GM23338 (cell line): ENCODE measurements around the gene SH3D19. TPM values are rescaled to one million over a fixed set of nuclear protein-coding genes. Genes with fewer than 3 reads are reported as not detected.

ENCODE experiments used
- ATAC-seq: fragments of 200-7000 bp; cut with Tn5 transposase; 3 replicates; pipeline ENCODE4 v1.9.1; 2020
- DNase-seq: peaks from one replicate; pipeline ENCODE4 v3.0.0-alpha.2; 2015; ENCODE audit warnings: low spot score
- H2AFZ ChIP-seq: fragments of 200-600 bp; sonication (generic); 2 replicates; pipeline ENCODE4 v1.8.0; 2016; ENCODE audit warnings: antibody characterized with exemption, mild to moderate bottlenecking, moderate library complexity
- H3F3A ChIP-seq: fragments of 200-600 bp; sonication (generic); replicated peaks from 2 replicates; pipeline ENCODE4 v1.8.0; 2017; ENCODE audit warnings: antibody characterized with exemption, mixed run types, low read depth
- H3K27ac ChIP-seq: fragments of 200-600 bp; sonication (generic); 2 replicates; pipeline ENCODE4 v1.6.1; 2016; ENCODE audit warnings: low read depth
- H3K27me3 ChIP-seq: fragments of 200-600 bp; sonication (generic); 2 replicates; pipeline ENCODE4 v1.8.0; 2016; ENCODE audit warnings: mild to moderate bottlenecking, mixed run types, moderate library complexity; ENCODE audit not compliant: insufficient read depth
- H3K36me3 ChIP-seq: fragments of 200-600 bp; sonication (generic); 2 replicates; pipeline ENCODE4 v1.8.0; 2016; ENCODE audit warnings: mild to moderate bottlenecking; ENCODE audit not compliant: insufficient read depth
- H3K4me1 ChIP-seq: fragments of 200-600 bp; sonication (generic); 2 replicates; pipeline ENCODE4 v1.8.0; 2016; ENCODE audit warnings: mild to moderate bottlenecking, moderate library complexity; ENCODE audit not compliant: insufficient read depth
- H3K4me2 ChIP-seq: fragments of 200-600 bp; sonication (generic); 2 replicates; pipeline ENCODE4 v1.7.1; 2017; ENCODE audit warnings: mixed run types
- H3K4me3 ChIP-seq: fragments of 200-600 bp; sonication (generic); 2 replicates; pipeline ENCODE4 v1.6.1; 2016; ENCODE audit warnings: mixed run types
- H3K79me2 ChIP-seq: fragments of 200-600 bp; sonication (generic); replicated peaks from 2 replicates; pipeline ENCODE4 v1.8.0; 2017; ENCODE audit warnings: mild to moderate bottlenecking; ENCODE audit not compliant: insufficient read depth
- H3K9me2 ChIP-seq: fragments of 200-600 bp; sonication (generic); 2 replicates; pipeline ENCODE4 v1.8.0; 2017; ENCODE audit not compliant: insufficient read depth
- H4K20me1 ChIP-seq: fragments of 200-600 bp; sonication (generic); replicated peaks from 2 replicates; pipeline ENCODE4 v1.8.0; 2017; ENCODE audit warnings: mild to moderate bottlenecking; ENCODE audit not compliant: insufficient read depth
- H3K27ac Mint-ChIP-seq: 2 replicates; pipeline ENCODE4 v1.8.0; 2020; ENCODE audit warnings: inconsistent platforms, mild to moderate bottlenecking, moderate library complexity, mixed read lengths
- H3K27me3 Mint-ChIP-seq: 3 replicates; pipeline ENCODE4 v1.8.0; 2022; ENCODE audit warnings: low read depth, mild to moderate bottlenecking, moderate library complexity, mixed read lengths, inconsistent platforms; ENCODE audit not compliant: insufficient read depth, poor library complexity
- H3K36me3 Mint-ChIP-seq: 3 replicates; pipeline ENCODE4 v1.8.0; 2021; ENCODE audit warnings: low read depth, mild to moderate bottlenecking, inconsistent platforms, moderate library complexity, mixed read lengths
- H3K4me1 Mint-ChIP-seq: 3 replicates; pipeline ENCODE4 v1.8.0; 2020; ENCODE audit warnings: mild to moderate bottlenecking, inconsistent platforms, mixed read lengths
- H3K4me3 Mint-ChIP-seq: 3 replicates; pipeline ENCODE4 v1.8.0; 2021; ENCODE audit warnings: moderate library complexity, mild to moderate bottlenecking, inconsistent platforms, mixed read lengths
- H3K9me3 Mint-ChIP-seq: 3 replicates; pipeline ENCODE4 v1.8.0; 2020; ENCODE audit warnings: moderate library complexity, mild to moderate bottlenecking, inconsistent platforms, mixed read lengths
- CREB1 ChIP-seq: fragments of 250-450 bp; sonication (Bioruptor Pico); IDR thresholded peaks from 2 replicates; pipeline ENCODE4 v1.5.0; 2020; ENCODE audit warnings: low read depth, mild to moderate bottlenecking, moderate library complexity
- CTCF ChIP-seq, 2 experiments: fragments of 200-600 bp in 1 of 2; sonication (generic) in 1 of 2; conservative IDR thresholded peaks; 2 replicates each; pipeline versions ENCODE4 v1.5.1 to v1.6.1; 2016 to 2017; ENCODE audit warnings: antibody characterized with exemption in 2 of 2, low read depth in 2 of 2, mild to moderate bottlenecking in 2 of 2, moderate library complexity in 1 of 2
- ETS1 ChIP-seq: IDR thresholded peaks from 2 replicates; pipeline ENCODE4 v1.6.1; 2016; ENCODE audit warnings: antibody characterized with exemption
- EZH2phosphoT487 ChIP-seq: fragments of 200-600 bp; sonication (generic); IDR thresholded peaks from one replicate; pipeline ENCODE4 v1.8.1; 2018; ENCODE audit warnings: antibody characterized with exemption; ENCODE audit not compliant: unreplicated experiment
- JUNB ChIP-seq: IDR thresholded peaks from one replicate; pipeline ENCODE4 v1.6.1; 2016; ENCODE audit warnings: antibody characterized with exemption; ENCODE audit not compliant: unreplicated experiment
- POLR2AphosphoS5 ChIP-seq: IDR thresholded peaks from 2 replicates; pipeline ENCODE4 v1.6.1; 2016; ENCODE audit warnings: antibody characterized with exemption, low read depth
- STAT1 ChIP-seq: IDR thresholded peaks from one replicate; pipeline ENCODE4 v1.6.1; 2016; ENCODE audit warnings: antibody characterized with exemption; ENCODE audit not compliant: unreplicated experiment
- ZNF331 ChIP-seq: fragments of 250-450 bp; sonication (Bioruptor Pico); IDR thresholded peaks from 2 replicates; pipeline ENCODE4 v1.5.0; 2020; ENCODE audit warnings: low read depth, mild to moderate bottlenecking, moderate library complexity
- ZNF462 ChIP-seq: fragments of 250-450 bp; sonication (Bioruptor Pico); IDR thresholded peaks from 2 replicates; pipeline ENCODE4 v1.5.0; 2020; ENCODE audit warnings: mild to moderate bottlenecking, moderate library complexity
- polyA plus RNA-seq: library from polyadenylated mRNA; unstranded; fragments of >200 nt; fragmentation: Nextera tagmentation; extraction: Ambion mirVana; gene quantifications from 2 replicates; pipeline ENCODE4 v1.2.1, GENCODE V29; 2016
- total RNA-seq: library from RNA; depleted of rRNA; stranded (reverse); fragments of >200 nt; shearing (Covaris generic); gene quantifications from 2 replicates; pipeline ENCODE4 v1.2.3, GENCODE V29; 2014

SH3D19 gene
- total and polyA plus RNA-seq, 2 experiments from 2014 or later, result 25.3 to 57.4 TPM

- TF ChIP-seq ZNF462 (CRISPR knock-in tag) (no peak), CTCF (conservative IDR thresholded peaks at IDR 0.05; ENCODE audit: low read depth in 2 of 2) (no peak)
These were observed 14.1 kb upstream of the SH3D19 start (continued) for GRCh38 chr4:151339467-151339866.

GRCh38 chr4:151331276-151332042, 6.1 kb upstream of the SH3D19 start:
- Histone ChIP-seq H3K27me3 (no peaks in the 10 kb centered on the region), H4K20me1 (no peaks in the 10 kb centered on the region), H3K79me2 (no peaks in the 10 kb centered on the region), H2AFZ (no peak overlapping the region), H3K4me2 (no peak overlapping the region), H3K4me1 (no peaks in the 10 kb centered on the region; the same call in 1 of the 2 replicates), H3K27ac (no peak overlapping the region), H3K4me3 (no peak overlapping the region), H3F3A (no peaks in the 10 kb centered on the region), H3K36me3 (no peaks in the 10 kb centered on the region), H3K9me2 (no peaks in the 10 kb centered on the region; the same call in 1 of the 2 replicates)
- no peak overlapping the region for H3K27ac Mint-ChIP-seq
- H3K27me3 Mint-ChIP-seq, result no peaks in the 10 kb centered on the region
- H3K4me1 Mint-ChIP-seq, result peaks cover 7% of the 10 kb centered on the region; the same call in 2 of the 3 replicates
- no peaks in the 10 kb centered on the region for H3K9me3 Mint-ChIP-seq
- no peak overlapping the region for H3K4me3 Mint-ChIP-seq
- no peaks in the 10 kb centered on the region for H3K36me3 Mint-ChIP-seq
- ATAC-seq, result no peak
- no peak for DNase-seq
- TF ChIP-seq STAT1 (no peak), ETS1 (no peak), CREB1 (CRISPR knock-in tag) (no peak), EZH2phosphoT487 (no peak), POLR2AphosphoS5 (no peak), JUNB (no peak), ZNF331 (CRISPR knock-in tag) (no peak), CTCF (conservative IDR thresholded peaks at IDR 0.05; ENCODE audit: low read depth in 2 of 2) (no peak)
